PFSK-1 (cell line): ENCODE measurements around the gene TMEM119.

Experiments
- FOXP2 ChIP-seq: optimal IDR thresholded peaks from 2 replicates; pipeline ENCODE3; 2011; ENCODE audit warnings: borderline replicate concordance, control low read depth, inconsistent platforms; ENCODE audit not compliant: insufficient read depth; ENCODE audit errors: extremely low read length, extremely low read depth
- POLR2AphosphoS5 ChIP-seq: IDR thresholded peaks from 2 replicates; pipeline ENCODE4 v1.6.1; 2012; ENCODE audit warnings: low read depth, mild to moderate bottlenecking, control low read depth, low read length, moderate library complexity
- SIN3A ChIP-seq: IDR thresholded peaks from 2 replicates; pipeline ENCODE4 v1.6.1; 2012; ENCODE audit warnings: mild to moderate bottlenecking, low read length, moderate library complexity, borderline replicate concordance; ENCODE audit not compliant: insufficient read depth
- TAF1 ChIP-seq: IDR thresholded peaks from 2 replicates; pipeline ENCODE4 v1.6.1; 2012; ENCODE audit warnings: low read length, control low read depth, borderline replicate concordance; ENCODE audit not compliant: insufficient read depth
- TF ChIP-seq, protein P1 (sequence below), 2 experiments: IDR thresholded peaks; 2 replicates each; pipeline versions ENCODE4 v1.6.1 to v1.8.0; 2011 to 2012; ENCODE audit warnings: low read depth in 2 of 2, low read length in 2 of 2, control low read depth in 1 of 2, inconsistent platforms in 1 of 2, mild to moderate bottlenecking in 1 of 2, moderate library complexity in 1 of 2; ENCODE audit not compliant: insufficient read depth in 1 of 2

TMEM119 gene

GRCh38 chr12:108582978-108583770 lies 14.7 kb downstream of the TMEM119 start:
- no peak for TF ChIP-seq POLR2AphosphoS5
- TF ChIP-seq SIN3A, result no peak
- TF ChIP-seq TAF1, result no peak
- TF ChIP-seq FOXP2, result no peak

GRCh38 chr12:108582509-108582908 lies 15.4 kb downstream of the TMEM119 start:
- TF ChIP-seq POLR2AphosphoS5 (no peak), FOXP2 (no peak), TAF1 (no peak), SIN3A (no peak)
- TF ChIP-seq, protein P1, sequence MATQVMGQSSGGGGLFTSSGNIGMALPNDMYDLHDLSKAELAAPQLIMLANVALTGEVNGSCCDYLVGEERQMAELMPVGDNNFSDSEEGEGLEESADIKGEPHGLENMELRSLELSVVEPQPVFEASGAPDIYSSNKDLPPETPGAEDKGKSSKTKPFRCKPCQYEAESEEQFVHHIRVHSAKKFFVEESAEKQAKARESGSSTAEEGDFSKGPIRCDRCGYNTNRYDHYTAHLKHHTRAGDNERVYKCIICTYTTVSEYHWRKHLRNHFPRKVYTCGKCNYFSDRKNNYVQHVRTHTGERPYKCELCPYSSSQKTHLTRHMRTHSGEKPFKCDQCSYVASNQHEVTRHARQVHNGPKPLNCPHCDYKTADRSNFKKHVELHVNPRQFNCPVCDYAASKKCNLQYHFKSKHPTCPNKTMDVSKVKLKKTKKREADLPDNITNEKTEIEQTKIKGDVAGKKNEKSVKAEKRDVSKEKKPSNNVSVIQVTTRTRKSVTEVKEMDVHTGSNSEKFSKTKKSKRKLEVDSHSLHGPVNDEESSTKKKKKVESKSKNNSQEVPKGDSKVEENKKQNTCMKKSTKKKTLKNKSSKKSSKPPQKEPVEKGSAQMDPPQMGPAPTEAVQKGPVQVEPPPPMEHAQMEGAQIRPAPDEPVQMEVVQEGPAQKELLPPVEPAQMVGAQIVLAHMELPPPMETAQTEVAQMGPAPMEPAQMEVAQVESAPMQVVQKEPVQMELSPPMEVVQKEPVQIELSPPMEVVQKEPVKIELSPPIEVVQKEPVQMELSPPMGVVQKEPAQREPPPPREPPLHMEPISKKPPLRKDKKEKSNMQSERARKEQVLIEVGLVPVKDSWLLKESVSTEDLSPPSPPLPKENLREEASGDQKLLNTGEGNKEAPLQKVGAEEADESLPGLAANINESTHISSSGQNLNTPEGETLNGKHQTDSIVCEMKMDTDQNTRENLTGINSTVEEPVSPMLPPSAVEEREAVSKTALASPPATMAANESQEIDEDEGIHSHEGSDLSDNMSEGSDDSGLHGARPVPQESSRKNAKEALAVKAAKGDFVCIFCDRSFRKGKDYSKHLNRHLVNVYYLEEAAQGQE (IDR thresholded peaks at IDR 0.05; ENCODE audit: insufficient read depth in 1 of 2, low read depth in 2 of 2, low read length in 2 of 2), result no peak

DNA sequence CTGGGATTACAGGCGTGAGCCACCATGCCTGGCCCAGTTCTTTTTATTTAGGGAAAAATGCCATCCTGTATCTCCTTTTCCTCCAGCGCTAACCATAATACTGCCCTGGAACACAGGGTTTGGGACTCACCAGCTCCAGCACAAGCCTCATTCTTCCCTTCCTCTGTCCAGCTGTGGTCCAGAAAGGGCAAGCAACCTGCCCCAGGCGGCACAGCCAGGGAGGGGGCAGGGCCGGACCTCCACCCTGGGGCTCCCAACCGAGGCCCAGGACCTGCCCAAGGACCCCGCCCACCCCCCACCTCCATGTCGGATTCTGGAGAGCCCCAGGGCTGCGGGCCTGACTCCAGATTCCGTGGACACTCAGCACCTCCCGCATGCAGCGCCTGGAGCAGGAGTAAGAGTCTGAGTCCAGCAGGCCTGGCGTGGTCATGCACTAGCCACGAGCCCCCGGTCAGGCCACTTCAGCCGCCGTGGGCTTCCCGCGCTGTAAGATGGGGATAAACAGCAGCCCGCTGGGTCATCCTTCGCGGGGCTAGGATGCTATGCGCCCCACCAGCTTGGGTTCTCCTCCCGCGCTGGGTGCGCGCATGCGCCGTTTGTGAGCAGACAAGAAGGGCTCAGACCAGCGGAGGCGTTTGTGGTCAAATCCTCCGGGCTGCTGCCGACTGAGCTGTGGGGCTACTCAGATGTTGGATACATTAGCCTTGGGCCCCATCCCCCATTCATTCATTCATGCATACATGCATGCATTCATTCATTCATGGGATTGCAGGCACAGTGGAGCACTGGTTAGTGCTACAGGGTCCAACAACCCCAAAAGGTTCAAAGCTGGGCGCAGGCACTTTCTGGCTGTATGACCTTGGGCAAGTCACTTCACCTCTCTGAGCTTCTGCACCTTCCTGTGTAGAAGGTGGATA lies 16.3 kb downstream of the TMEM119 start:
- TF ChIP-seq FOXP2 (no peak), SIN3A (no peak)
- TF ChIP-seq, protein P1 (IDR thresholded peaks at IDR 0.05; ENCODE audit: insufficient read depth in 1 of 2, low read depth in 2 of 2, low read length in 2 of 2), result no peak

- no peak for TF ChIP-seq FOXP2
- TF ChIP-seq POLR2AphosphoS5, result no peak
- TF ChIP-seq, protein P1 (IDR thresholded peaks at IDR 0.05; ENCODE audit: insufficient read depth in 1 of 2, low read depth in 2 of 2, low read length in 2 of 2), result no peak
- TF ChIP-seq TAF1, result no peak
- TF ChIP-seq SIN3A, result no peak
These were observed 17.4 kb downstream of the TMEM119 start for GRCh38 chr12:108580531-108580930.

GRCh38 chr12:108578813-108579212 lies 19.1 kb downstream of the TMEM119 start:
- TF ChIP-seq TAF1 (no peak), SIN3A (no peak), POLR2AphosphoS5 (no peak), FOXP2 (no peak)
- TF ChIP-seq, protein P1 (IDR thresholded peaks at IDR 0.05; ENCODE audit: insufficient read depth in 1 of 2, low read depth in 2 of 2, low read length in 2 of 2), result no peak
